HepG2 (cell line): ENCODE results near the gene EIF3A. TPM values are rescaled to one million over a fixed set of nuclear protein-coding genes. Genes with fewer than 3 reads are reported as not detected.

Experiments
- ATF3 ChIP-seq: sonication (generic); formaldehyde crosslinking; IDR thresholded peaks from 2 replicates; pipeline ENCODE4 v1.4.0; 2020; ENCODE audit warnings: missing genetic modification reagents
- FOSL1 ChIP-seq: sonication (generic); formaldehyde crosslinking; IDR thresholded peaks from 2 replicates; pipeline ENCODE4 v1.9.0; 2021; ENCODE audit warnings: missing genetic modification reagents, borderline replicate concordance
- FOSL2 ChIP-seq: sonication (generic); formaldehyde crosslinking; IDR thresholded peaks from 2 replicates; pipeline ENCODE4 v1.4.0; 2020; ENCODE audit warnings: missing genetic modification reagents
- GLI4 ChIP-seq: sonication (generic); formaldehyde crosslinking; IDR thresholded peaks from 2 replicates; pipeline ENCODE4 v1.5.1; 2020; ENCODE audit warnings: missing genetic modification reagents, mild to moderate bottlenecking, moderate library complexity, borderline replicate concordance
- HOXA5 ChIP-seq: sonication (generic); formaldehyde crosslinking; IDR thresholded peaks from 2 replicates; pipeline ENCODE4 v1.4.0; 2020; ENCODE audit warnings: missing genetic modification reagents
- ISL2 ChIP-seq: sonication (generic); formaldehyde crosslinking; IDR thresholded peaks from 2 replicates; pipeline ENCODE4 v1.5.0; 2020; ENCODE audit warnings: missing genetic modification reagents
- KLF16 ChIP-seq, 2 experiments: sonication (generic) in 1 of 2; formaldehyde crosslinking in 1 of 2; IDR thresholded peaks; 2 replicates each; pipeline versions ENCODE4 v1.6.1 to v1.8.0; 2016 to 2023; ENCODE audit warnings: missing genetic modification reagents in 2 of 2, missing compliant biosample characterization in 1 of 2
- NFE2L2 ChIP-seq: fragments of 150-350 bp; IDR thresholded peaks from 2 replicates; pipeline ENCODE4 v1.6.1; 2014; ENCODE audit warnings: low read length
- NKX3-1 ChIP-seq: sonication (generic); formaldehyde crosslinking; IDR thresholded peaks from 2 replicates; pipeline ENCODE4 v1.5.0; 2020; ENCODE audit warnings: missing genetic modification reagents
- RAD21 ChIP-seq: fragments of 450-650 bp; formaldehyde crosslinking; IDR thresholded peaks from 2 replicates; pipeline ENCODE4 v1.5.0; 2020; ENCODE audit warnings: mild to moderate bottlenecking
- SALL1 ChIP-seq: sonication (generic); formaldehyde crosslinking; IDR thresholded peaks from 2 replicates; pipeline ENCODE4 v1.8.0; 2022; ENCODE audit warnings: mild to moderate bottlenecking, missing genetic modification reagents
- SNAPC5 ChIP-seq: sonication (generic); formaldehyde crosslinking; IDR thresholded peaks from 2 replicates; pipeline ENCODE4 v1.8.1; 2023; ENCODE audit warnings: mild to moderate bottlenecking, missing genetic modification reagents, borderline replicate concordance
- SP5 ChIP-seq: IDR thresholded peaks from 2 replicates; pipeline ENCODE4 v1.6.1; 2016; ENCODE audit warnings: low read depth, borderline replicate concordance
- SRF ChIP-seq: IDR thresholded peaks from 2 replicates; pipeline ENCODE4 v1.6.1; 2011; ENCODE audit warnings: mild to moderate bottlenecking, low read depth, low read length, moderate library complexity
- TFAP4 ChIP-seq: sonication (generic); IDR thresholded peaks from 2 replicates; pipeline ENCODE4 v1.6.1; 2016; ENCODE audit warnings: low read depth, borderline replicate concordance
- TRIM22 ChIP-seq: fragments of 450-650 bp; IDR thresholded peaks from 2 replicates; pipeline ENCODE4 v1.6.1; 2017
- ZNF275 ChIP-seq: sonication (generic); formaldehyde crosslinking; IDR thresholded peaks from 2 replicates; pipeline ENCODE4 v1.8.0; 2022; ENCODE audit warnings: missing genetic modification reagents, mild to moderate bottlenecking, inconsistent platforms, borderline replicate concordance
- ZNF329 ChIP-seq: sonication (generic); formaldehyde crosslinking; IDR thresholded peaks from 2 replicates; pipeline ENCODE4 v1.9.0; 2021; ENCODE audit warnings: low read depth, mild to moderate bottlenecking, missing genetic modification reagents
- ZNF687 ChIP-seq: sonication (generic); formaldehyde crosslinking; IDR thresholded peaks from 2 replicates; pipeline ENCODE4 v1.5.1; 2020; ENCODE audit warnings: mild to moderate bottlenecking, missing genetic modification reagents, moderate library complexity
- ZNF773 ChIP-seq: sonication (generic); formaldehyde crosslinking; IDR thresholded peaks from 2 replicates; pipeline ENCODE4 v1.4.0; 2020; ENCODE audit warnings: missing genetic modification reagents, borderline replicate concordance
- ZNF816 ChIP-seq: sonication (generic); formaldehyde crosslinking; IDR thresholded peaks from 2 replicates; pipeline ENCODE4 v1.8.0; 2022; ENCODE audit warnings: missing genetic modification reagents, mild to moderate bottlenecking, borderline replicate concordance
- polyA plus RNA-seq, 8 experiments: library from polyadenylated mRNA; depleted of rRNA in 3 of 8; stranded (reverse) in 7 of 8; unstranded in 1 of 8; fragments of >200 nt; fragmentation: Illumina TruSeq in 4 of 8; extraction: Trizol in 4 of 8; gene quantifications; 2 replicates each; pipeline versions ENCODE4 v1.2.1 to v1.2.3, GENCODE V29; 2011 to 2016; ENCODE audit warnings: low read depth in 4 of 8, missing spikeins in 1 of 8, mixed read lengths in 1 of 8; ENCODE audit not compliant: insufficient read depth in 1 of 8
- total RNA-seq, 5 experiments: library from RNA; depleted of rRNA; stranded (reverse); fragments of >200 nt; fragmentation: Illumina TruSeq; extraction: Trizol; gene quantifications; 2 replicates each; pipeline ENCODE4 v1.2.3, GENCODE V29; 2016; ENCODE audit warnings: low read depth in 1 of 5

Gene EIF3A
- total and polyA plus RNA-seq, 2 of the 13 experiments (the other 11 are each of a cell fraction or from before 2014, with no cell fraction given): 25.6 to 117 TPM

GRCh38 chr10:119103903-119104653, 23.5 kb upstream of the EIF3A start, which contains the start of gene DENND10 (continued):
- peak; percentile 76 for TF ChIP-seq ZNF687
- peak; percentile 50; the same call in 1 of the 2 replicates for TF ChIP-seq RAD21 (CRISPR knock-in tag)
- no peak for TF ChIP-seq NKX3-1 (CRISPR knock-in tag)
- 0 out of 2 replicates have a peak, but pooled peaks have one; percentile 27 for TF ChIP-seq ATF3
- no peak for TF ChIP-seq TRIM22
- 0 out of 2 replicates have a peak, but pooled peaks have one; percentile 47 for TF ChIP-seq ZNF275 (CRISPR knock-in tag)
- no peak for TF ChIP-seq NFE2L2
- TF ChIP-seq SNAPC5 (CRISPR knock-in tag): no peak
- TF ChIP-seq SALL1 (CRISPR knock-in tag): peak; percentile 41; the same call in 1 of the 2 replicates
- 0 out of 2 replicates have a peak, but pooled peaks have one; percentile 46 for TF ChIP-seq SP5 (CRISPR knock-in tag)
- TF ChIP-seq FOSL1: no peak
- TF ChIP-seq HOXA5 (CRISPR knock-in tag): peak; percentile 70; the same call in 1 of the 2 replicates
- 0 out of 4 replicates have a peak, but pooled peaks of 1 of the 2 experiments have one; percentile 27 for TF ChIP-seq KLF16 (CRISPR knock-in tag; IDR thresholded peaks at IDR 0.05)
- peak; percentile 59; the same call in 1 of the 2 replicates for TF ChIP-seq TFAP4
- TF ChIP-seq FOSL2 (CRISPR knock-in tag): peak; percentile 18; the same call in 1 of the 2 replicates
- TF ChIP-seq ZNF329 (CRISPR knock-in tag): 0 out of 2 replicates have a peak, but pooled peaks have one; percentile 42
- 0 out of 2 replicates have a peak, but pooled peaks have one; percentile 41 for TF ChIP-seq ISL2 (CRISPR knock-in tag)
- TF ChIP-seq ZNF773: peak; percentile 27; the same call in 1 of the 2 replicates
- TF ChIP-seq GLI4 (CRISPR knock-in tag): 0 out of 2 replicates have a peak, but pooled peaks have one; percentile 64
- TF ChIP-seq ZNF816 (CRISPR knock-in tag): peak; percentile 48; the same call in 1 of the 2 replicates
- no peak for TF ChIP-seq SRF
